GM06990 (cell line): ENCODE results near the gene ADRA1B.
"Not testable (repeated sequence)": the region's sequence is repeated elsewhere in the genome, so short reads cannot be mapped to it uniquely, and the experiment has no call there.

Experiments used
- DNase-seq: peaks from one replicate; pipeline ENCODE4 v3.0.0-alpha.2; 2011; ENCODE audit not compliant: insufficient read length; ENCODE audit errors: extremely low read depth
- H3K27me3 ChIP-seq: replicated peaks from 2 replicates; pipeline ENCODE4 v1.6.0; 2011; ENCODE audit warnings: low read length; ENCODE audit not compliant: control insufficient read depth, insufficient read depth
- H3K36me3 ChIP-seq: 2 replicates; pipeline ENCODE4 v1.5.1; 2011; ENCODE audit warnings: low read length; ENCODE audit not compliant: control insufficient read depth, insufficient read depth
- H3K4me3 ChIP-seq: replicated peaks from 2 replicates; pipeline ENCODE4 v1.5.1; 2011; ENCODE audit warnings: low read depth, mild to moderate bottlenecking, control low read depth, low read length
- CTCF ChIP-seq: IDR thresholded peaks from 2 replicates; pipeline ENCODE4 v1.5.1; 2011; ENCODE audit warnings: low read length, control low read depth, mild to moderate bottlenecking, inconsistent platforms; ENCODE audit not compliant: insufficient read depth, poor library complexity, severe bottlenecking

ADRA1B gene

GRCh38 chr5:159963935-159964334 lies 47.7 kb downstream of the ADRA1B start:
- no peak for DNase-seq
- no peaks in the 10 kb centered on the region for H3K36me3 ChIP-seq

GRCh38 chr5:159965031-159965837 lies 49.0 kb downstream of the ADRA1B start:
- TF ChIP-seq CTCF: peak; percentile 64
- H3K27me3 ChIP-seq: peaks cover 4% of the 10 kb centered on the region; the same call in 1 of the 2 replicates
- H3K36me3 ChIP-seq: no peaks in the 10 kb centered on the region
- no peak overlapping the region for H3K4me3 ChIP-seq
- no peak for DNase-seq

More at GRCh38 chr5:159963935-159964334, 47.7 kb downstream of the ADRA1B start:
- Histone ChIP-seq H3K4me3 (no peak overlapping the region), H3K27me3 (peaks cover 4% of the 10 kb centered on the region; the same call in 1 of the 2 replicates)
- no peak for TF ChIP-seq CTCF

GRCh38 chr5:159965838-159966128 lies 49.5 kb downstream of the ADRA1B start:
- H3K36me3 ChIP-seq, DNase-seq, H3K27me3 ChIP-seq, H3K4me3 ChIP-seq: not testable (repeated sequence)

- H3K27me3 ChIP-seq: peaks cover 1% of the 10 kb centered on the region
- H3K36me3 ChIP-seq: no peaks in the 10 kb centered on the region
- no peak for DNase-seq
- H3K4me3 ChIP-seq: no peak overlapping the region
- TF ChIP-seq CTCF: no peak
Observed at GRCh38 chr5:159969966-159970365, 53.7 kb downstream of the ADRA1B start.

- peaks cover 1% of the 10 kb centered on the region for H3K27me3 ChIP-seq
Observed at GRCh38 chr5:159971038-159971437, 54.8 kb downstream of the ADRA1B start.

GRCh38 chr5:159971514-159971913 lies 55.2 kb downstream of the ADRA1B start:
- TF ChIP-seq CTCF: no peak
- no peak for DNase-seq
- no peaks in the 10 kb centered on the region; the same call in none of the 2 replicates for H3K27me3 ChIP-seq
- no peak overlapping the region for H3K4me3 ChIP-seq
- H3K36me3 ChIP-seq: no peaks in the 10 kb centered on the region

More at GRCh38 chr5:159971038-159971437, 54.8 kb downstream of the ADRA1B start:
- DNase-seq: no peak
- no peak overlapping the region for H3K4me3 ChIP-seq
- TF ChIP-seq CTCF: no peak
- H3K36me3 ChIP-seq: no peaks in the 10 kb centered on the region
